Hepatocyte (in vitro differentiated cells): ENCODE data around the gene INPP5F. TPM values are rescaled to one million over a fixed set of nuclear protein-coding genes. Genes with fewer than 3 reads are reported as not detected.

Experiments
- DNase-seq: peaks from one replicate; pipeline ENCODE4 v3.0.0-alpha.2; 2016; ENCODE audit warnings: low spot score
- H2AFZ ChIP-seq: fragments of 200-600 bp; sonication (generic); 2 replicates; pipeline ENCODE4 v1.6.0; 2016; ENCODE audit warnings: antibody characterized with exemption, mild to moderate bottlenecking
- H3K27ac ChIP-seq: fragments of 200-600 bp; sonication (generic); 2 replicates; pipeline ENCODE4 v1.5.1; 2016; ENCODE audit warnings: mild to moderate bottlenecking
- H3K27me3 ChIP-seq: fragments of 200-600 bp; sonication (generic); 2 replicates; pipeline ENCODE4 v1.6.1; 2016
- H3K36me3 ChIP-seq: fragments of 200-600 bp; sonication (generic); replicated peaks from 2 replicates; pipeline ENCODE4 v1.5.1; 2016; ENCODE audit warnings: low read depth; ENCODE audit not compliant: insufficient read depth
- H3K4me1 ChIP-seq: fragments of 200-600 bp; sonication (generic); 2 replicates; pipeline ENCODE4 v1.5.1; 2016; ENCODE audit warnings: mild to moderate bottlenecking, moderate library complexity; ENCODE audit not compliant: insufficient read depth
- H3K4me2 ChIP-seq: fragments of 200-600 bp; sonication (generic); 2 replicates; pipeline ENCODE4 v1.6.0; 2016
- H3K4me3 ChIP-seq: fragments of 200-600 bp; sonication (generic); 2 replicates; pipeline ENCODE4 v1.5.1; 2016; ENCODE audit warnings: mild to moderate bottlenecking
- H3K79me2 ChIP-seq: fragments of 200-600 bp; sonication (generic); 2 replicates; pipeline ENCODE4 v1.6.0; 2017; ENCODE audit warnings: mild to moderate bottlenecking
- H3K9me2 ChIP-seq: fragments of 200-600 bp; sonication (generic); replicated peaks from 2 replicates; pipeline ENCODE4 v1.6.0; 2017; ENCODE audit warnings: mild to moderate bottlenecking; ENCODE audit not compliant: insufficient read depth
- H3K9me3 ChIP-seq: fragments of 200-600 bp; sonication (generic); 2 replicates; pipeline ENCODE4 v1.5.1; 2016; ENCODE audit warnings: low read depth, mild to moderate bottlenecking
- H4K20me1 ChIP-seq: fragments of 200-600 bp; sonication (generic); 2 replicates; pipeline ENCODE4 v1.6.0; 2016; ENCODE audit warnings: mild to moderate bottlenecking; ENCODE audit not compliant: insufficient read depth, poor library complexity, severe bottlenecking
- EZH2 ChIP-seq: fragments of 200-600 bp; sonication (generic); IDR thresholded peaks from 2 replicates; pipeline ENCODE4 v1.6.1; 2016; ENCODE audit warnings: antibody characterized with exemption, mild to moderate bottlenecking, borderline replicate concordance
- EZH2phosphoT487 ChIP-seq: fragments of 200-600 bp; sonication (generic); IDR thresholded peaks from one replicate; pipeline ENCODE4 v1.6.1; 2018; ENCODE audit warnings: antibody characterized with exemption, mild to moderate bottlenecking, low read depth, moderate library complexity; ENCODE audit not compliant: unreplicated experiment, severe bottlenecking
- WGBS: methylation state at CpG from one replicate; pipeline ENCODE4 v1.1.6; 2016; ENCODE audit warnings: low lambda C conversion rate; ENCODE audit errors: missing lambda C conversion rate; 5-methylcytosine and 5-hydroxymethylcytosine counted together
- polyA plus RNA-seq: library from polyadenylated mRNA; unstranded; fragments of >200 nt; fragmentation: Nextera tagmentation; extraction: Ambion mirVana; gene quantifications from 2 replicates; pipeline ENCODE4 v1.2.1, GENCODE V29; 2016
- total RNA-seq: library from RNA; depleted of rRNA; stranded (reverse); fragments of >200 nt; gene quantifications from 2 replicates; pipeline ENCODE4 v1.2.3, GENCODE V29; 2014
- TF ChIP-seq, protein P1 (sequence below): fragments of 200-600 bp; sonication (generic); IDR thresholded peaks from 2 replicates; pipeline ENCODE4 v1.5.1; 2016; ENCODE audit warnings: antibody characterized with exemption, mild to moderate bottlenecking; ENCODE audit not compliant: poor library complexity

The INPP5F gene
- total and polyA plus RNA-seq, 2 experiments from 2014 or later = 9.9 to 44.4 TPM

DNA sequence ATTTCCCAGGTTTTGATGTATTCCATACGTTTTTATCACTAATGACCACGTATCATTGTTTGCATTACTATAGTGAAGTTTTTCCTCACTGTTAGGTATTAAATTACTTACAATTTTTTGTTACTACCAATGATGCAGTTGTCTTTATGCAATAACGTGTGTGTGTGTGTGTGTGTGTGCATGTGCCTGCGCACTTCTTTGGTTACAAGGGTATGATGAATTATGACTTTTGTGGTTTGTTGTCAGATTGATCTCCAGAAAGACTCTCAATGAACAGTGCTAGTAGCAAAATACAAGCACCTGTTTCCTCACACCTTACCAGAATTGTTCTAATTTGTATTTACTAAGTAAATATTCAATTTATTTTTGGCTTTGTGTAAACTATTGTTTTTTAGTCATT, 95.3 kb downstream of the INPP5F start:
- Histone ChIP-seq H3K9me2 (no peaks in the 10 kb centered on the region), H3K4me2 (peak overlapping the region; percentile 83), H3K9me3 (no peaks in the 10 kb centered on the region), H3K4me1 (no peaks in the 10 kb centered on the region), H3K27ac (no peak overlapping the region), H3K27me3 (no peaks in the 10 kb centered on the region), H2AFZ (no peak overlapping the region), H4K20me1 (no peaks in the 10 kb centered on the region), H3K36me3 (no peaks in the 10 kb centered on the region), H3K4me3 (no peak overlapping the region), H3K79me2 (peaks cover 19% of the 10 kb centered on the region)
- no peak for DNase-seq
- TF ChIP-seq, protein P1, sequence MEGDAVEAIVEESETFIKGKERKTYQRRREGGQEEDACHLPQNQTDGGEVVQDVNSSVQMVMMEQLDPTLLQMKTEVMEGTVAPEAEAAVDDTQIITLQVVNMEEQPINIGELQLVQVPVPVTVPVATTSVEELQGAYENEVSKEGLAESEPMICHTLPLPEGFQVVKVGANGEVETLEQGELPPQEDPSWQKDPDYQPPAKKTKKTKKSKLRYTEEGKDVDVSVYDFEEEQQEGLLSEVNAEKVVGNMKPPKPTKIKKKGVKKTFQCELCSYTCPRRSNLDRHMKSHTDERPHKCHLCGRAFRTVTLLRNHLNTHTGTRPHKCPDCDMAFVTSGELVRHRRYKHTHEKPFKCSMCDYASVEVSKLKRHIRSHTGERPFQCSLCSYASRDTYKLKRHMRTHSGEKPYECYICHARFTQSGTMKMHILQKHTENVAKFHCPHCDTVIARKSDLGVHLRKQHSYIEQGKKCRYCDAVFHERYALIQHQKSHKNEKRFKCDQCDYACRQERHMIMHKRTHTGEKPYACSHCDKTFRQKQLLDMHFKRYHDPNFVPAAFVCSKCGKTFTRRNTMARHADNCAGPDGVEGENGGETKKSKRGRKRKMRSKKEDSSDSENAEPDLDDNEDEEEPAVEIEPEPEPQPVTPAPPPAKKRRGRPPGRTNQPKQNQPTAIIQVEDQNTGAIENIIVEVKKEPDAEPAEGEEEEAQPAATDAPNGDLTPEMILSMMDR = no peak
- TF ChIP-seq EZH2phosphoT487 = no peak
- no peak for TF ChIP-seq EZH2
- WGBS = 56% methylated on average over 4 of the region's 4 CpGs

DNA sequence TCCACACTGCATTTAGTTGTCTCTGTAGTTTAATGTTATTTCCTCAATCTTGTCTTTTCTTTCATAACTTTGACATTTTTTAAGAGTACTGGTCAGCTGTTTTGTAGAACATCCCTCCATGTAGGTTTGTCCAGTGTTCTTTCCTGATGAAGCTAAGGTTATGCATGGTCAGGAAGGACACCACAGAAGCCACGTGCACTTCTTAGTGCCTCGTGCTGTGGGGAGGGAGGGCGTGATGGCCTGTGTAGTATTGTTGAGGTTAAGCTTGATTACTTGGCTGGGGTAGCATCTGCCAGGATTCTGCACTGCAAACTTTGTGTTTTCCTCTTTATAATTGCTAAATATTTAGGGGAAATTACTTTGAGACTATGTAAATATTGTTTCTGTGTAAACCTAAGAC, 98.4 kb downstream of the INPP5F start:
- Histone ChIP-seq H3K9me3 (no peaks in the 10 kb centered on the region), H4K20me1 (no peaks in the 10 kb centered on the region), H3K27ac (no peak overlapping the region), H3K4me3 (no peak overlapping the region), H3K36me3 (no peaks in the 10 kb centered on the region), H3K4me1 (no peaks in the 10 kb centered on the region), H3K27me3 (no peaks in the 10 kb centered on the region), H2AFZ (no peak overlapping the region), H3K9me2 (no peaks in the 10 kb centered on the region), H3K4me2 (no peak overlapping the region), H3K79me2 (peaks cover 19% of the 10 kb centered on the region)
- TF ChIP-seq, protein P1 = no peak
- TF ChIP-seq EZH2phosphoT487 = no peak
- DNase-seq = no peak
- WGBS = 80% methylated on average over 3 of the region's 3 CpGs

DNA sequence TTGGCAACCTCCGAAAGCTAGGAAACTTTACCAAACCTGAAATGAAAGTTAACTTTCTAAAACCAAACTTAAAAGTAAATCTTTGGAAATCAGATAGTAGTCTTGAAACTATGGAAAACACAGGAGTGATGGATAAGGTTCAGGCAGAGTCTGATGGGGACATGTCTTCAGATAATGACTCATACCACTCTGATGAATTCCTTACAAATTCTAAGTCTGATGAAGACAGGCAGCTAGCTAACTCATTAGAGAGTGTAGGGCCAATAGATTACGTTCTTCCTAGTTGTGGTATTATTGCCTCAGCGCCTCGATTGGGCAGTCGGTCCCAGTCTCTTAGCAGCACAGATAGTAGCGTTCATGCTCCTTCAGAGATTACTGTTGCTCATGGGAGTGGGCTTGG, 100.9 kb downstream of the INPP5F start:
- no peaks in the 10 kb centered on the region for H3K27me3 ChIP-seq
- no peaks in the 10 kb centered on the region for H4K20me1 ChIP-seq
- no peaks in the 10 kb centered on the region for H3K36me3 ChIP-seq
- H3K9me3 ChIP-seq = no peaks in the 10 kb centered on the region
- H3K4me1 ChIP-seq = no peaks in the 10 kb centered on the region
- no peaks in the 10 kb centered on the region for H3K9me2 ChIP-seq
- H3K4me3 ChIP-seq = no peak overlapping the region
- H3K4me2 ChIP-seq = no peak overlapping the region
- TF ChIP-seq, protein P1 = no peak
- TF ChIP-seq EZH2phosphoT487 (no peak), EZH2 (no peak)
- 95% methylated on average over 6 of the region's 6 CpGs for WGBS
- H2AFZ ChIP-seq = no peak overlapping the region
- H3K27ac ChIP-seq = no peak overlapping the region
- no peak for DNase-seq
- no peaks in the 10 kb centered on the region for H3K79me2 ChIP-seq

DNA sequence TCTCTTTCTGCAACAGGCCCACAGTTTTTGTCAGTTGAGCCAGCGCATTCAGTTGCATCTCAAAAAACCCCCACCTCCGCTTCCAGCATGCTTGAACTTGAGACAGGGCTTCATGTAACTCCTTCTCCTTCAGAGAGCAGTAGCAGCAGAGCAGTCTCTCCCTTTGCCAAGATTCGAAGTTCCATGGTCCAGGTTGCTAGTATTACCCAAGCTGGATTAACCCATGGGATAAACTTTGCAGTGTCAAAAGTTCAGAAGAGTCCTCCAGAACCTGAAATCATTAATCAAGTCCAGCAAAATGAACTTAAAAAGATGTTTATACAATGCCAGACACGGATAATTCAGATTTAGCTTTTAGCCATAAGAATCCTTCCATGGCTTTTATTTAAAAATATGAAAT, 101.6 kb downstream of the INPP5F start:
- H3K36me3 ChIP-seq = no peaks in the 10 kb centered on the region

More for the DNA sequence above, 101.6 kb downstream of the INPP5F start:
- H3K27ac ChIP-seq = no peak overlapping the region
- H3K4me2 ChIP-seq = no peak overlapping the region
- no peak overlapping the region for H2AFZ ChIP-seq
- H3K9me2 ChIP-seq = no peaks in the 10 kb centered on the region
- no peaks in the 10 kb centered on the region for H3K27me3 ChIP-seq
- WGBS = 84% methylated on average over 4 of the region's 4 CpGs
- H3K9me3 ChIP-seq = no peaks in the 10 kb centered on the region
- no peaks in the 10 kb centered on the region for H4K20me1 ChIP-seq
- no peaks in the 10 kb centered on the region for H3K79me2 ChIP-seq
- TF ChIP-seq, protein P1 = no peak
- no peak for TF ChIP-seq EZH2phosphoT487
- TF ChIP-seq EZH2 = no peak
- DNase-seq = no peak
- H3K4me3 ChIP-seq = no peak overlapping the region
- no peaks in the 10 kb centered on the region for H3K4me1 ChIP-seq
